Endothelial cell of umbilical vein (primary cell): Measurements from ENCODE around the gene OR7A10. TPM values are rescaled to one million over a fixed set of nuclear protein-coding genes. Genes with fewer than 3 reads are reported as not detected.

Experiments used
- BruUV-seq: library from RNA; stranded (reverse); fragments of 400-500 nt; replicated peaks from 2 replicates; lab custom pipeline; 2021; lab: Mats Ljungman, UMichigan
- CTCF ChIA-PET: fragments of 300-600, 350-600 bp; sonication (Branson Sonifier 250); formaldehyde crosslinking; loops from one replicate; lab custom pipeline; 2021; ENCODE audit warnings: antibody characterized with exemption, inconsistent platforms; lab: Charles Lee
- POLR2A ChIA-PET: fragments of 300-600, 350-600 bp; sonication (Branson Sonifier 250); formaldehyde crosslinking; loops from one replicate; lab custom pipeline; 2021; ENCODE audit warnings: antibody characterized with exemption, inconsistent platforms; lab: Charles Lee
- DNase-seq: peaks from one replicate; pipeline ENCODE4 v3.0.0-alpha.2; 2011; ENCODE audit warnings: low read depth, low spot score
- FAIRE-seq: peaks from 2 replicates; lab custom pipeline; 2011; peaks lifted over from hg19 to GRCh38; lab: Jason Lieb, UNC
- H2AFZ ChIP-seq: 2 replicates; pipeline ENCODE4 v1.6.0; 2012; ENCODE audit warnings: low read depth, low read length, control low read depth, inconsistent platforms
- H3K27ac ChIP-seq: 2 replicates; pipeline ENCODE4 v1.5.1; 2011; ENCODE audit warnings: low read depth, mild to moderate bottlenecking, control low read depth, low read length, moderate library complexity; ENCODE audit not compliant: insufficient read depth
- H3K27me3 ChIP-seq, 2 experiments: 2 replicates each; pipeline versions ENCODE4 v1.6.0 to v1.6.1; 2011; ENCODE audit warnings: low read length in 2 of 2, mixed read lengths in 1 of 2; ENCODE audit not compliant: control insufficient read depth in 2 of 2, insufficient read depth in 2 of 2
- H3K36me3 ChIP-seq, 2 experiments: 2 replicates in 1 of 2; 3 replicates in 1 of 2; pipeline ENCODE4 v1.5.1; 2011; ENCODE audit warnings: low read length in 2 of 2, mild to moderate bottlenecking in 1 of 2, moderate library complexity in 1 of 2; ENCODE audit not compliant: control insufficient read depth in 2 of 2, insufficient read depth in 2 of 2; ENCODE audit errors: extremely low read depth in 1 of 2
- H3K4me1 ChIP-seq: 3 replicates; pipeline ENCODE4 v1.5.1; 2011; ENCODE audit warnings: mild to moderate bottlenecking, low read length; ENCODE audit not compliant: control insufficient read depth, insufficient read depth; ENCODE audit errors: extremely low read depth
- H3K4me2 ChIP-seq: 2 replicates; pipeline ENCODE4 v1.6.1; 2011; ENCODE audit warnings: low read length, control low read depth, mixed read lengths; ENCODE audit not compliant: insufficient read depth
- H3K4me3 ChIP-seq, 3 experiments: fragments of 200-600 bp in 1 of 3; sonication (generic), shearing (Covaris generic) in 1 of 3; replicated peaks in 1 of 3; 2 replicates each; pipeline ENCODE4 v1.5.1; 2011 to 2016; ENCODE audit warnings: control low read depth in 3 of 3, low read length in 3 of 3, mild to moderate bottlenecking in 2 of 3, inconsistent platforms in 1 of 3, low read depth in 1 of 3, moderate library complexity in 1 of 3; ENCODE audit not compliant: insufficient read depth in 1 of 3
- H3K79me2 ChIP-seq: 2 replicates; pipeline ENCODE4 v1.6.0; 2012; ENCODE audit warnings: low read length, inconsistent platforms; ENCODE audit not compliant: control insufficient read depth, insufficient read depth
- H3K9ac ChIP-seq: replicated peaks from 2 replicates; pipeline ENCODE3; 2011; ENCODE audit warnings: low read length, control low read depth; ENCODE audit not compliant: insufficient read depth; ENCODE audit errors: extremely low read depth
- H3K9me1 ChIP-seq: replicated peaks from 3 replicates; pipeline ENCODE4 v1.6.0; 2011; ENCODE audit warnings: mild to moderate bottlenecking, low read length; ENCODE audit not compliant: control insufficient read depth, insufficient read depth; ENCODE audit errors: extremely low read depth
- H3K9me3 ChIP-seq: replicated peaks from 2 replicates; pipeline ENCODE4 v1.5.1; 2012; ENCODE audit warnings: low read length, inconsistent platforms; ENCODE audit not compliant: control insufficient read depth, insufficient read depth
- H4K20me1 ChIP-seq: replicated peaks from 2 replicates; pipeline ENCODE3; 2011; ENCODE audit warnings: mild to moderate bottlenecking, low read length; ENCODE audit not compliant: control insufficient read depth, insufficient read depth; ENCODE audit errors: extremely low read depth
- EZH2 ChIP-seq: IDR thresholded peaks from 2 replicates; pipeline ENCODE4 v1.6.1; 2012; ENCODE audit warnings: borderline replicate concordance, low read depth, mild to moderate bottlenecking, moderate library complexity, low read length, inconsistent platforms; ENCODE audit not compliant: severe bottlenecking
- FOS ChIP-seq: IDR thresholded peaks from 2 replicates; pipeline ENCODE4 v1.6.1; 2011; ENCODE audit warnings: mild to moderate bottlenecking, low read length, moderate library complexity, borderline replicate concordance; ENCODE audit not compliant: insufficient read depth
- GATA2 ChIP-seq: IDR thresholded peaks from 2 replicates; pipeline ENCODE4 v1.7.0; 2011; ENCODE audit warnings: low read depth, mild to moderate bottlenecking, moderate library complexity, mixed read lengths, low read length; ENCODE audit not compliant: insufficient read length, insufficient read depth
- JUN ChIP-seq: IDR thresholded peaks from 2 replicates; pipeline ENCODE4 v1.6.1; 2011; ENCODE audit warnings: borderline replicate concordance, low read depth; ENCODE audit not compliant: insufficient read length, insufficient read depth
- MYC ChIP-seq: IDR thresholded peaks from one replicate; pipeline ENCODE4 v1.6.1; 2011; ENCODE audit warnings: mild to moderate bottlenecking, low read depth, low read length
- POLR2A ChIP-seq: IDR thresholded peaks from 2 replicates; pipeline ENCODE4 v1.6.1; 2012; ENCODE audit warnings: low read depth, mild to moderate bottlenecking, control low read depth, low read length
- POLR2AphosphoS5 ChIP-seq: IDR thresholded peaks from 2 replicates; pipeline ENCODE4 v1.6.1; 2012; ENCODE audit warnings: low read depth, mild to moderate bottlenecking, control low read depth, low read length, moderate library complexity; ENCODE audit not compliant: insufficient read depth
- dilution Hi-C: fragments of 300-500 bp; cut with MboI; formaldehyde crosslinking; loops from one replicate; pipeline ENCODE4 v1.15.0; 2019; ENCODE audit warnings: low sequenced_read_pairs; ENCODE audit not compliant: extremely low pct_ligation_motif_present
- intact Hi-C: fragments of 100-400 bp; cut with micrococcal nuclease; formaldehyde crosslinking; loops from one replicate; pipeline ENCODE4 v1.10.0; 2022
- polyA plus RNA-seq, 4 experiments: library from polyadenylated mRNA; depleted of rRNA in 3 of 4; stranded (reverse) in 3 of 4; unstranded in 1 of 4; fragments of >200 nt; gene quantifications; 2 replicates each; pipeline versions ENCODE4 v1.2.1 to v1.2.3, GENCODE V29; 2011 to 2012; ENCODE audit warnings: missing spikeins in 1 of 4
- total RNA-seq: library from RNA; stranded (reverse); gene quantifications from 2 replicates; pipeline ENCODE4 v1.2.3, GENCODE V29; 2021
- TF ChIP-seq, protein P1 (sequence below): IDR thresholded peaks from 2 replicates; pipeline ENCODE4 v1.6.1; 2011; ENCODE audit not compliant: insufficient read depth, insufficient read length
- TF ChIP-seq, protein P2 (sequence below), 2 donors: IDR thresholded peaks; 1 replicate in 1 of 2; 2 replicates in 1 of 2; pipeline ENCODE4 v1.5.1; 2011; ENCODE audit warnings: low read length in 2 of 2, mild to moderate bottlenecking in 2 of 2, moderate library complexity in 2 of 2, control low read depth in 1 of 2, inconsistent platforms in 1 of 2, low read depth in 1 of 2; ENCODE audit not compliant: insufficient read depth in 1 of 2; ENCODE audit errors: extremely low read depth in 1 of 2

Gene OR7A10
- total and polyA plus RNA-seq, 2 donors (not counting 3 experiments of a cell fraction or from before 2014, with no cell fraction given): not detected

- H3K4me3 ChIP-seq: no peak within 1 kb of the TSS
- ChIA-PET CTCF (interaction anchor here (0.6 to 3.3 kb wide), 2 partner anchors 90 to 312 kb away, joined by 3 to 12 read pairs; no protein-coding TSS in a partner anchor), POLR2A (no interaction called here)
- H3K79me2 ChIP-seq: no peaks in the 10 kb centered on the region
- TF ChIP-seq, protein P1, sequence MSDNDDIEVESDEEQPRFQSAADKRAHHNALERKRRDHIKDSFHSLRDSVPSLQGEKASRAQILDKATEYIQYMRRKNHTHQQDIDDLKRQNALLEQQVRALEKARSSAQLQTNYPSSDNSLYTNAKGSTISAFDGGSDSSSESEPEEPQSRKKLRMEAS: no peak
- TF ChIP-seq FOS: no peak
- TF ChIP-seq POLR2AphosphoS5: no peak
- TF ChIP-seq POLR2A: no peak
- TF ChIP-seq, protein P2, sequence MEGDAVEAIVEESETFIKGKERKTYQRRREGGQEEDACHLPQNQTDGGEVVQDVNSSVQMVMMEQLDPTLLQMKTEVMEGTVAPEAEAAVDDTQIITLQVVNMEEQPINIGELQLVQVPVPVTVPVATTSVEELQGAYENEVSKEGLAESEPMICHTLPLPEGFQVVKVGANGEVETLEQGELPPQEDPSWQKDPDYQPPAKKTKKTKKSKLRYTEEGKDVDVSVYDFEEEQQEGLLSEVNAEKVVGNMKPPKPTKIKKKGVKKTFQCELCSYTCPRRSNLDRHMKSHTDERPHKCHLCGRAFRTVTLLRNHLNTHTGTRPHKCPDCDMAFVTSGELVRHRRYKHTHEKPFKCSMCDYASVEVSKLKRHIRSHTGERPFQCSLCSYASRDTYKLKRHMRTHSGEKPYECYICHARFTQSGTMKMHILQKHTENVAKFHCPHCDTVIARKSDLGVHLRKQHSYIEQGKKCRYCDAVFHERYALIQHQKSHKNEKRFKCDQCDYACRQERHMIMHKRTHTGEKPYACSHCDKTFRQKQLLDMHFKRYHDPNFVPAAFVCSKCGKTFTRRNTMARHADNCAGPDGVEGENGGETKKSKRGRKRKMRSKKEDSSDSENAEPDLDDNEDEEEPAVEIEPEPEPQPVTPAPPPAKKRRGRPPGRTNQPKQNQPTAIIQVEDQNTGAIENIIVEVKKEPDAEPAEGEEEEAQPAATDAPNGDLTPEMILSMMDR (IDR thresholded peaks at IDR 0.05; ENCODE audit: extremely low read depth in 1 of 2, insufficient read depth in 1 of 2, low read depth in 1 of 2, low read length in 2 of 2): no peak
- TF ChIP-seq GATA2: no peak
- no peak for TF ChIP-seq MYC
- TF ChIP-seq EZH2: no peak
- no peak for TF ChIP-seq JUN
- no peaks in the 10 kb centered on the region for H3K9me1 ChIP-seq
- dilution Hi-C loops: no loop called here
- H3K4me2 ChIP-seq: no peak within 1 kb of the TSS
- no peaks in the 10 kb centered on the region for H3K9me3 ChIP-seq
- no peaks in the 10 kb centered on the region for H3K4me1 ChIP-seq
- no peak within 1 kb of the TSS for H2AFZ ChIP-seq
- no TSS peak for BruUV-seq
- intact Hi-C loops: no loop called here
- peaks cover 0 to under 1% of the 10 kb centered on the region in 2 experiments for H3K27me3 ChIP-seq
- H3K27ac ChIP-seq: no peak within 1 kb of the TSS
- no peaks in the 10 kb centered on the region for H4K20me1 ChIP-seq
- DNase-seq (no peak), FAIRE-seq (no peak)
- no peak within 1 kb of the TSS for H3K9ac ChIP-seq
- no peaks in the 10 kb centered on the region for H3K36me3 ChIP-seq
Observed at GRCh38 chr19:14886032-14886431, 37.3 kb upstream of the OR7A10 start, which contains the start of gene OR7A17. Gene OR7A17 (minus strand): TSS chr19:14886132. CDS start chr19:14881355, 4,777 bp downstream.
